Iris pigment epithelial cell (primary cell): Measurements from ENCODE around the gene MMAA.
"Not testable (repeated sequence)": the region's sequence is repeated elsewhere in the genome, so short reads cannot be mapped to it uniquely, and the experiment has no call there.

Experiments
- DNase-seq: peaks from one replicate; pipeline ENCODE4 v3.0.0-alpha.2; 2011; ENCODE audit warnings: low read depth

MMAA gene

DNA sequence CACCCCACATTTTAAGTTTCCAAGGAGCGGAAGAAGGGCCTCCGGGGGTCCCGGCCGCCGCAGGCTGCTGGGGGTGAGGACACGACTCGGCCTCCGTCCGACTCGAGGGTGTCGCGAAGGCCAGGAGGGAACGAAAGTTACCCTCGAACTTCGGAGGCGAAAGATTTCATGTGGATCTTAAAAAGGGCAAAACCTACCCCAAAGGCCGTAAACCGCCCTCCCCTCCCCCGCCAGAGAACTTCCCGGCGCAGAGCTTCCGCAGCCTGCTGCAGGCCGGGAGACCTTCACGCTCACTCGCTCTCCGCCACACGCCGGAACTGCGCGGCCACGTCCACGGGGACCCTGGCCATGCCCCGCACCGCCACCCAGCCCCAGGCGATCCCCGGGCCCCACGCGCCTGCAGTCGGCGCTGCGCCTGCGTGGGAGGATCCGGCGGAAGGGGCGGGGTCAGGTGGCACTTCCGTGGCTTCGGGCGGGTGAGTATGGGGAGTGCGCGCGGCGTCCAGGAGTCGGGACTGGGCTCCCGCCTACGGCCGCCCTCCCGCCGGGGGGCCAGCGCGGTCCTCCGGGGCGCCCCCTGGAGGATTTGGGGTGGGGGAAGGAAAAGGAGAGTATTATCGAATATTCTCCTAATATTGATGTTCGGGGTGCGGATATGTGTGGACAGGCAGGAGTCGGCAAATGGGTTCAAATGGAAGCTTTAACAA, at the start of gene MMAA:
MMAA (plus strand) TSS at position 454 of the 707 bp plus-strand sequence. CDS start 19,755 bp downstream, outside the sequence.
- DNase-seq = peak; percentile 93

DNA sequence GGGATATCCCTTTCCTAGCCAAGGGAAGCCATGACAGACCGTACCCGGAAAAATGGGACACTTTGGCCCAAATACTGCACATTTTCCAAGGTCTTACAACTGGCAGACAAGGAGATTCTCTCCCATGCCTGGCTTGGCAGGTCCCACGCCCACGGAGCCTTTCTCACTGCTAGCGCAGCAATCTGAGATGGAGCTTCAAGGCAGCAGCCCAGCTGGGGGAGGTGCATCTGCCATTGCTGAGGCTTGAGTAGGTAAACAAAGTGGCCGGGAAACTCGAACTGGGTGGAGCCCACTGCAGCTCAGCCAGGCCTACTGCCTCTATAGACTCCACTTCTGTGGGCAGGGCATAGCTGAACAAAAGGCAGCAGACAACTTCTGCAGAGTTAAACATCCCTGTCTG, 44.6 kb upstream of the MMAA start:
- DNase-seq = not testable (repeated sequence)

- no peak for DNase-seq
Observed at GRCh38 chr4:145580906-145581305, 38.3 kb upstream of the MMAA start.

DNA sequence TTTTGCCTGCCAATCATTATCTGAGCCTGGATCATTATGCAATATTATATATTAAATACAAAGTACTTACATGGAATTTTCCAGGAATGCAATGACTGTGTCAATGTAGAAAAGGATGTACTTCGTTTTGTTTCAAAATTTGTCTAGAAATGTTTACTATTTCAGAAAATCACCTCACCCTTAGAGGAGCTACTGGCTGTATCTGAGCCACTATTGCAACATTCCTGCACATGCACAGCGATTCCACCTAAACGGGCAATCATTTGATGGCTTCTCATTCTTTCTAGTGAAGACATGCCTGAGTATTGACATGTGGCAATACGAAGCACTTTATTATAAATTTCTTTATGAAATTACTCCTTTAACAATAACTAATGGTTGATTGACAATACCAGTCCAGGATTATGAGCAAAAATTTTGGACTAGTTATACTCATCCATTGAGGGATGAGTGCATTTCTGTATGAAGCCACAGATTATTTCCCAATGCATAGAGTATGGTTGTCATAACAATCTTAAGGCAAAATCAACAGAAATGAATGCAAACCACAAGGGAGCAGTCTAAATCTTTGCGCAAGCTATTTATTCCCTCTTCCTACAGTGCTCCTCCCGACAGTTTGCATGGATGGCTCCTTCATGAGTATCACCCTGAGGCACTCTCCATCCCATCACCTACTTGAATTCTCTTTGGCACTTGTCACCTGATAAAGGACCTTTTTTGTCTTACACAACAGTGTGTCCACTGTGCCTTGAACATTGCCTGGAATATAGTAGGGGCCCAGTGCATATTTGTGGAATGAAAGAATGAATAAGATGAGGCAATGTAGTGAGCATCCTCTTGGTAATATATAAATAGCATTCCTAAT, 35.8 kb upstream of the MMAA start:
- DNase-seq = peak; percentile 6

- no peak for DNase-seq
Observed at GRCh38 chr4:145587088-145587754, 32.0 kb upstream of the MMAA start.

DNA sequence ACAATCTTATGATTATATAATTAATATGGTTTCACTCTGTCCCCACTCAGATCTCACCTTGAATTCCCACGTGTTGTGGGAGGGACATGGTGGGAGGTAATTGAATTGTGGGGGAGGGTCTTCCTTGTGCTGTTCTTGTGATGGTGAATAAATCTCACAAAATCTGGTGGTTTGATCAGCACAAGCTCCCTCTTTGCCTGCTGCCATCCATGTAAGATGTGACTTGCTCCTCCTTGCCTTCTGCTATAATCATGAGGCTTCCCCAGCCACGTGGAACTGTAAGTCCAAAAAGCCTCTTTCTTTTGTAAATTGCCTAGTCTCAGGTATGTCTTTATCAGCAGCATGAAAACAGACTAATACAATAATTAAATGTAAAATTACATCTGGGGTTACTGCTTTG, 29.8 kb upstream of the MMAA start:
- not testable (repeated sequence) for DNase-seq

DNA sequence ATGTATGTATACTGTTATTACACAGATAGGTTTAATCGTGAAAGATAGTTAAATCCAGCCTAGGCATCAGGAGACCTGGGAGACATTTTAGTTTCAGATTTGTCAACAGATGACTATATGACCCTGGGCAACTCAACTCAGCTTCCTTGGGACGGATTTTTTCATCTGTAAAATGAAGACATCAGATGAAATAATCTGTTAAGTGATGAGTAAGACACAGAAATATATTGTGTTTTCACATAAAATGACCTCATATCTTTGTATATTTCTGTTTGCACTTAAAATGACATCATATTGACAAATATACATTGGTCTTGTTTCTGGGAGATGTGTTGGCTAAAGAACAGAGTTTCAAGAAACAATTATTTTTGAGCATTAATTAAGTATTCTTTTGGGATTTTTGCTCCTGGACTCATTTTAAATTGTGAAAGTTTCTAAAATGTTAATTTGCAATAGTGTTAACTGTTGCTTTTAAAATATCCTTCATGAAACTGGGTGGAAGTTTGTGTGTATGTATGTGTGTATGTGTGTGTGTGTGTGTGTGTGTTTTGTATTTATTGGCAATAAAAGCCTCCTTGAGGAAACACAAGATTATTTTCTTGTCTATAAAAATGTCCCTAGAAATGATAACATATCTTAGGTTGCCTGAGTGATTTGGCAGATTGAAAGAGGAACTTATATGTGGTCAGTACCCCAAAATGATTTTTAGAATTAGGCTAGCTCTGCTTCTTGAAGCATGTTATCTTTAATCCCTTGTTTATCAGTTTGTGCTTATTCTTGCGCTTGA, 29.1 kb upstream of the MMAA start:
- DNase-seq = no peak

DNA sequence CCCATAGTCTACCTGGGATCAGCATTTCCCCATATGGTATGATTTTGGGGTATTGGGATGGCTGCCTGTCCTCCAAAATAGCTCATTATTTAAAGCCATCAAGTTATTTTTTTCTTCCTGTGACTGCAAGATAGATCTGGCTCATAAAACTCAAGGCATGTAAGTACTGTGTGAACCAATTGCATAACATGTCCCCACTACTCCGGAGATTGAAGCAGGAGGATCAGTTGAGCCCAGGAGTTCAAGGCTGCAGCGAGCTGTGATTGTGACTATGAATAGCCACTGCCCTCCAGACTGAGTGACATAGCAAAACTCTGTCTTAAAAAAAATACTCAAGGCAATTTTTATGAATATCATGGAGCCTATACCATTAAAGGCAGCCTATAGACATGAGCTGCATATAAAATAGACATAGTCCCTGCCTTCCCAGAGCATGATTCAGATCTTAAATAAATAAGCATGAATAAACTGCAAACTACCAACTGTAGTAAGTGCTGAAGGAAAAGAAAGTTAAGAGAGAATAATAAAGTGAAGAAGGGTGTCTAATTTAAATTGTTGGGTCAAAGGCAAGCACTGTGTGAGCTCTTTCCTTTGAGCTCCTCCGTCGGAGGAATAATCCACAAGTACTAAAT, 16.9 kb upstream of the MMAA start:
- DNase-seq = no peak

- no peak for DNase-seq
Observed at GRCh38 chr4:145605941-145606340, 13.2 kb upstream of the MMAA start.

DNA sequence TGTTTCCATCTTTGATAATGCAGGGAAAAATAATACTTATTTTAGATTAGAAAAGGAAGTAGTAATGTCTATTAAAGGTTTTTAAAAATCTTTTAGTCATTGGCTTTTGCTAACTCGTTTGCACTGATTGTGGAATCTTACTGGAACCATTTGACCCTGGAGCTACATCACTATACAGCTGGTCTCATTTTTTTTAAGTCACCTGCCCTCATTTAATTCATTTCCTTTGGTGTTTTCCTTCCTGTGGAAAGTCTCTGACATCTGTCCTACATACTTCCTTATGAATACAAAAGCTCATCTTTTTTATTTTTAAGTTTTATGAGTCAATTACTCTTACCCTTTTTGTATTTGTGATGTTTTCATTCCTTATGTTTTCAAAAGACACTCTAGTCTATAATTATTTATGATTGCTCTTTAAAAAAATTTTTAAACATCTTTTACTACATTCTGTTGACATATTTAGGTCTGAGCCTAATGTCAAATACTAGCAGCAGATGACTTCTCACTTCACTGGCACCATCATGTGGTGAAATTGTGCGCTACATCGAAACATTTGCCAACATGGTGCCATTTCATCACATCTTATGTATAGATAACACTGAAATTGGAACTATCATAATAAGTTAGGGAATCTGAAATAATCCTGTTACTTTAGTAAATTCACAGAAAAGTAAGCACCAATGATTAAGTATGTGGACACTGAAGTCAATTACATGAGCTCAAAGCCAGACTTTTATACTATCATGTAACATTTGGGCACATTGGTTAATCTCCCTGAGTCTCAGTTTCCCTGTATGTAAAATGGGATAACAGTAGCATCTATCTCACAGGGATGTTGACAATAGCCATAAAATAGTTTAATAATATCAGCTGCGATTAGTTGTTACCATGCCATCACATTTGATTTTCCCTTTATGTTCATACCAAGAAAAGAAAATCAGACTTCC, 9.4 kb upstream of the MMAA start:
- DNase-seq = peak; percentile 75

DNA sequence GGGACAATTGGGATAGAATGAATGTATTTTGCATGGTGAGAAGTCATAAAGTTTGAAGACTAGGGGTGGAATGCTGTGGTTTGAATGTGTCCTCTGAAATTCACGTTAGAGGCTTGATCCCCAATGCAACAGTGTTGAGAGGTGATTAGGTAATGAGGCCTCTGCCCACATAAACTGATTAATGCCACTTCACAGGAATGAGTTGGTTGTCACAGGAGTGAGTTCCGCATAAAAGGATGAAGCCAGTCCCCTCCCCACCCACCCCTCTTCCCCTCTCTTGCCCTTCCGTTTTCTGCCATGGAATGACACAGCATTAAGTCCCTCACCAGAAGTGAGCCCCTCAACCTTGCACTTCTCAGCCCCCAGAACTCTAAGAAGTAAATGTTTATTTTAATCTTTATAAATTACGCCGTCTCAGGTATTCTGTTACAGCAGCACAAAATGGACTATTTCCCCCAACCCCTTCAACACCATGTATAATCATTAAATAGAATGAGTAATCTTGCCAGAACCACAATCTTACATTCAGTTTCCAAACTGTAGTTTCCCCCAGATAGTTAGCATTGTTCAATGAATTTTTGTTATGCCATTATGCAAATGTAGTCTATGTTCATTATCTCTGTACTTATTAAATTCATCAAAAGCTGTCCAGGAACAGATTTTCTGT, 5.5 kb upstream of the MMAA start:
- no peak for DNase-seq

GRCh38 chr4:145614233-145614610, 5.0 kb upstream of the MMAA start:
- no peak for DNase-seq

DNA sequence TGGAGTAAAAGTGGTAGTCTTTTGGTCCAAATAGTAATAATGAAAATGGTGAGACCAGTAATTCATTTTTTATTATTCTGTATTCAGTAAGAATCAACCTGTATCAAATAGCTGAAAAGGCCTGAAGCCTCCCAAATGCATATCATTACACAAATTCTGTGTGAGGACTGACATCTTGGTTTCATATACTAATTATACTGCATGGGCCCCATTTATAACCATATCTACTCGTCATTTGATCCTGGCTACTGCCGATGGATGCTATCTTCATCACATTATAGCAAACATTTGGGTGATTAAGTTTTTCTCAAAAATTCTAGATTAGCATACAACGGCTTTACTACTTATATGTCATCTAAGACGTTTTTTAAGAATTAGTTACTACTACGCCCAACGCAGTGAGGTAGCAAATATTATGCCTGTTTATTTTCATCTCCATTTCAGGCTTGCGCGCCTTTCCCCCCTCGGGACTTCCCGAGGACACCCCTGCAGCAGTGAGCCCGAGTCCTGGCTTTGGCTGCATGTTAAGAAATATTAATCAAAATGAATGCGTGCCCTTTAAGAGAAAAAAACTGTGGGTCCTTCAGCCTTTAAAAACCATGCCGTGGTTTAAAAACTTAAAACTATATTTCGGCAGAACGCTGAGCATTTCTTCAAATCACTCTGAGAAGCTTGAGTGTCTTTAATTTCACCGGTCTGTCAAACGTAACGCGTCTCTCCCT, 814 bp upstream of the MMAA start:
- peak; percentile 22 for DNase-seq

- DNase-seq = peak; percentile 48
Observed at GRCh38 chr4:145619639-145619996, 433 bp downstream of the MMAA start.

DNA sequence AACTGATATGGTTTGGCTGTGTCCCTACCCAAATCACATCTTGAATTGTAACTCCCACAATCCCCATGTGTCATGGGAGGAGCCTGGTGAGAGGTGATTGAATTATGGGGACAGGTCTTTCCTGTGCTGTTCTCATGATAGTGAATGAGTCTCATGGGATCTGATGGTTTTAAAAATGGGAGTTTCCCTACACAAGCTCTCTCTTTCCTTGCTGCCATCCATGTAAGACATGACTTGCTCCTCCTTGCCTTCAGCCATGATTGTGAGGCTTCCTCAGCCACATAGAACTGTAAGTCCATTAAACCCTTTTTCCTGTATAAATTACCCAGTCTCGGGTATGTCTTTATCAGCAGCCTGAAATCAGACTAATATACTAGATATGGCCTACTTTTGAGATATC, 2.9 kb downstream of the MMAA start:
- DNase-seq = not testable (repeated sequence)

- DNase-seq = peak; percentile 54
Observed at GRCh38 chr4:145623831-145624230, 4.6 kb downstream of the MMAA start.

DNA sequence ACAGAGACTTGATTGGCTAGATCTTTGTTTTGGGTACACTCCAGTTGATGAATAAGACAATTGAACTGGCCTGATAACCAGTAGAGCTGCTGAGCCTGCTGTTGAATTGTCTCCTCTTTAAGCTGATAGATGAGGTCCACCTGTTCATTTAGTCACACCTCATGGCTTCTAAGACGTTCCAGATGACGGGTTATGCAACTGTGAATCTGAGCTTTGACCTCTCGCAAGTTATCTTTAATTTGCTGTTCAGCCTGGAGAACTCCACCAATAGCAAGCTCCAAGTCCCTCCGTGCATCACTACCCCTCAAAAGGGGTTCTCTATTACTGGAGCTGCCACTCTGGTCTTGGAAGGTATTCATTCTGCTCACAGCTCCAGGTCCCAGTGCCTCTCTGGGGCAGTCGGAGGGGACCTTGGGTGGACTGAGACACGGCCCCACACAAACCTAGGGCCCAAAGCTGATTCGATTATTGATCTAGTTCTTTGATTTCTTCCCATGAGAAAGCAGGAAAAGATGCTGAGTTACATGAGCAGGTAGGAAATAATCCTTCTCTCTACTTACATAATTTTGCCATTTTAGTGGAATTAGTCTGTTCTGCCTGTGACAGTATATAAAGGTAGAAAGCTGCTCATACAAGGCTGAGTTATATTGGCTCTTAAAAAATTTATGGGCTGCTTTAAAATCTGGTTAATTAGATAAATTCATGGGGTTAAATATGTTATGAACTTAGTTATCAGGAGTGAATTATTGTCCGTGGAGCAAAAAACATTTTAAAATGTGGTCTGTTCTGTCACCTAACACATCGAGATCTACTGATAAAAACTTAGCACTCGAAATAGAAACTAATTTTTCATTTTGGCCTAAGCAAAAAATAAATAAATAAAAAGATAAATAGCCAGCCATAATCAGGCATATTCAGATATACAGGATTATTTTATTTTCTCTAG, 6.8 kb downstream of the MMAA start:
- DNase-seq = no peak

- DNase-seq = peak; percentile 15
Observed at GRCh38 chr4:145626623-145626982, 7.4 kb downstream of the MMAA start.
